ENCODE results near the gene ETV7. TPM values are rescaled to one million over a fixed set of nuclear protein-coding genes. Genes with fewer than 3 reads are reported as not detected.
A peak's percentile ranks its signal among the peaks of the same experiment; 100 is the strongest.

Gene ETV7
- total RNA-seq, 6 experiments from 2014 or later: 0.19 to 4.6 (median 0.55) TPM; not detected in 1

DNA sequence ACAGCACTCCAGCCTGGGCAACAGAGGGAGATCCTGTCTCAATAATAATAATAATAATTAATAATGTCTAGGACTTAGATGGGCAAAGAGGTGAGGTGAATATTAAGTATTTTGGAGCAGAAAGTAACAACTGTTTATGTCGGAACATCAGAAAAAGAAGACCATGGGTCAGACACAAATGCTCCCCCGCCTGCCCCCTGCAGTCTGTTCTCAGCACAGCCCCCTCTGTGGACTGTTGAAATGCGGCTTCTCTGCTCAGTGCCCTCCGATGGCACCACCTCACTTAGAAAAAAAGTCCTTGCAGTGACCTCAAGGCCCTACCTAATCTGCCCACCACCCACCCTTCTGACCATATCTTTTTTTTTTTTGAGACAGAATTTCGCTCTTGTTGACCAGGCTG lies 5.2 kb upstream of the ETV7 start:
- Histone ChIP-seq H3K9me3 (no peaks in the 10 kb centered on the region), H3K27me3 (no peaks in the 10 kb centered on the region), H3K4me3 (no peak overlapping the region), H3K4me1 (no peaks in the 10 kb centered on the region), H3K27ac (no peak overlapping the region), H3K36me3 (no peaks in the 10 kb centered on the region)
- 86% methylated on average over 4 of the region's 5 CpGs for WGBS (ENCODE audit: insufficient coverage, low coverage, low lambda C conversion rate, missing lambda C conversion rate)
- intact Hi-C loops (cut with DNase I): no loop called here
- TF ChIP-seq, protein P1, sequence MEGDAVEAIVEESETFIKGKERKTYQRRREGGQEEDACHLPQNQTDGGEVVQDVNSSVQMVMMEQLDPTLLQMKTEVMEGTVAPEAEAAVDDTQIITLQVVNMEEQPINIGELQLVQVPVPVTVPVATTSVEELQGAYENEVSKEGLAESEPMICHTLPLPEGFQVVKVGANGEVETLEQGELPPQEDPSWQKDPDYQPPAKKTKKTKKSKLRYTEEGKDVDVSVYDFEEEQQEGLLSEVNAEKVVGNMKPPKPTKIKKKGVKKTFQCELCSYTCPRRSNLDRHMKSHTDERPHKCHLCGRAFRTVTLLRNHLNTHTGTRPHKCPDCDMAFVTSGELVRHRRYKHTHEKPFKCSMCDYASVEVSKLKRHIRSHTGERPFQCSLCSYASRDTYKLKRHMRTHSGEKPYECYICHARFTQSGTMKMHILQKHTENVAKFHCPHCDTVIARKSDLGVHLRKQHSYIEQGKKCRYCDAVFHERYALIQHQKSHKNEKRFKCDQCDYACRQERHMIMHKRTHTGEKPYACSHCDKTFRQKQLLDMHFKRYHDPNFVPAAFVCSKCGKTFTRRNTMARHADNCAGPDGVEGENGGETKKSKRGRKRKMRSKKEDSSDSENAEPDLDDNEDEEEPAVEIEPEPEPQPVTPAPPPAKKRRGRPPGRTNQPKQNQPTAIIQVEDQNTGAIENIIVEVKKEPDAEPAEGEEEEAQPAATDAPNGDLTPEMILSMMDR (IDR thresholded peaks at IDR 0.05): no peak
- no peak for TF ChIP-seq POLR2A (IDR thresholded peaks at IDR 0.05)
- ATAC-seq: no peak
- DNase-seq: no peak

DNA sequence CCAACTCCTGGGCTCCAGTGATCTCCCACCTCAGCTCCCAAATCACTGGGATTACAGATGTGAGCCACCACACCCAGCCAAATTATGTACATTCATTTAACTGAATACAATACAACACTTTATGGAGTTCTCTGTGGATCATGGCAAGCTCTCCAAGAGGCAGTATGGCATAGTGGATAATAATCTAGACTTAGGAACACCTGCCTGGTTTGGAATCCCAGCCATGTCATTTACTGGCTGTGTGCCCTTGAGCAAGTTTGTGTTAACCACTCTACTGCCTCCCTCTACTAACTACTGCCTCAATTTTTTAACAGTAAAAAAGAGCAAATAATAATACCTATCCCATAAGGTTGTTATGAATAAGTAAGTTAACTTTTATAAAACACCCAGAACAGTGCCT lies 1.9 kb upstream of the ETV7 start:
- Histone ChIP-seq H3K27ac (no peak overlapping the region), H3K9me3 (no peaks in the 10 kb centered on the region), H3K36me3 (no peaks in the 10 kb centered on the region), H3K27me3 (no peaks in the 10 kb centered on the region), H3K4me3 (no peak overlapping the region), H3K4me1 (peaks cover 0 to 9% (median 0%) of the 10 kb centered on the region in 4 donors)
- ATAC-seq (no peak), DNase-seq (no peak)
- intact Hi-C loops (cut with DNase I): no loop called here
- TF ChIP-seq POLR2A (IDR thresholded peaks at IDR 0.05): no peak
- TF ChIP-seq, protein P1 (IDR thresholded peaks at IDR 0.05): no peak

DNA sequence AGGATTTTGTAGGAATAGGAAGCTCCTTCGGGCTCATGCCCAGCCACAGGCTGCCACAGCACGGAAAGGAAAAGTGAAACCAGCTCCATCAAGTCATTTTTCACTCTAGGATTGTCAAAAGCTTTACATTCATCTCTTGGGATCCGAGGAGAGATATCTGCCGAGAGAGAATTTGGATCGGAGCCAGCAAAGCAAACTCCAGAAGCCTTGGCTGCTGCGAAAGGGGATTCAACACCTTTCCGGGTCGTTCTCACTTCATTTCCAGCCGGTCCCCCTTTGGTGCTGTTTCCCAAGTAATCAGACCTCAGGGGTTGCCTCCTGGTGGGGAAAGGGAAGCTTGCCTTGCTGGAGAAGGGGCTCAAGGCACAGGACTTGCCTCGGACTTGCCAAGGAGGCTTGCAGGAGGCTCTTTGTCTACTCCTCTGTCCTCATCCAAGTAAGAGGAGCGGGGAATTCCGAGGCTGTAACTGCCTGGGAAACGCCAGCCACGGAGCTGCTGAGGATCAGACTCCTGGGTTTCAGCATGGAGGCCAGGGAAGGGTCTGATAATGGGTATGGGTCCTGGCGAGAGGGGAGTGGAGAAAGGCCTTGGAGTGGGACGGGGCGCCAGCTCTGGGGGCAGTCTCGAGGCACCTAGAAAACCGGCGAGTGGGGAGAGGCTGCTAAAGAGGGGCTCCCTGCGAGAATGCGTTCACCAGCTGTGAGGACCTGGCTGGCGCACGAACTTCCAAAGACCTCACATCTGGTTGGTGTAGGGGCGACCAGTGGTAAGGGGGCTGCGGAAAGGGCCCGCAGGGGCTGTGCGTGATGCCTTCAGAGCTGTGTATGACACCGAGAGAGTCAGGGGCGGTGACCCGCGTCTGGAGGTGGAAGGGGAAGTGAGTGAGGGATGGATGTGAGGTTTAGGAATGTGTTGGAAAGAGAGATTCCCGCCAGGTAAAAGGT lies 702 bp downstream of the ETV7 start:
- TF ChIP-seq, protein P1 (IDR thresholded peaks at IDR 0.05): no peak
- no peak for TF ChIP-seq POLR2A (IDR thresholded peaks at IDR 0.05)
- H3K27me3 ChIP-seq: no peaks in the 10 kb centered on the region
- under 1% methylated on average over 30 of the region's 33 CpGs for WGBS (ENCODE audit: insufficient coverage, low coverage, low lambda C conversion rate, missing lambda C conversion rate)
- H3K36me3 ChIP-seq: no peaks in the 10 kb centered on the region
- no peaks in the 10 kb centered on the region for H3K9me3 ChIP-seq
- H3K4me1 ChIP-seq: peaks cover 0 to 9% (median 0%) of the 10 kb centered on the region in 4 donors
- ATAC-seq (peak; percentile 55 to 60 (median 56)), DNase-seq (peak in 1 of 3 donors; percentile 33)
- H3K27ac ChIP-seq: peak overlapping the region in 2 of 3 donors; percentile 1 to 36
- peak overlapping the region; percentile 51 to 65 (median 63) for H3K4me3 ChIP-seq
- intact Hi-C loops (cut with DNase I): no loop called here

DNA sequence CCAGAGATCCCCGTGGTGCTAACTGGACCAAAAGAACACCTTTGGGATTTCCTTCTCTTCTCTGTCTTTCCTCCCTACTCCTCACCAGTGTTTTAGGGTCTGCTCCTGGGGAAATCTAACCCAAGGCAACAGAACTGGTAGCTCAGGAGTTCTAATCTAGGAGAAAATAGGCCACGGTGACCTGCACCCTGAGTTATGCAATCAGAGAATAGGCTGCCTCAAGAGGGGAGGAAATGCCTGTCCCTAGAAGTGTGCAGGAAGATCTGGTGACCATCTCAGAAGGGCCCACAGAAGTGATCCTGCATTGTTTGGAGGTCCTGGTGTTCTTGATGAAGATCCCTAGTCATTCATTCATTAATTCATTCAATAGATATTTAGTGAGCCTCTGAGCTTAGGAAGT lies 3.4 kb downstream of the ETV7 start:
- Histone ChIP-seq H3K4me1 (peaks cover 0 to 9% (median 0%) of the 10 kb centered on the region in 4 donors), H3K27ac (no peak overlapping the region), H3K27me3 (no peaks in the 10 kb centered on the region), H3K9me3 (no peaks in the 10 kb centered on the region), H3K36me3 (no peaks in the 10 kb centered on the region), H3K4me3 (no peak overlapping the region)
- 64% methylated on average over 2 of the region's 2 CpGs for WGBS (ENCODE audit: insufficient coverage, low coverage, low lambda C conversion rate, missing lambda C conversion rate)
- TF ChIP-seq, protein P1 (IDR thresholded peaks at IDR 0.05): no peak
- no peak for TF ChIP-seq POLR2A (IDR thresholded peaks at IDR 0.05)
- ATAC-seq (no peak), DNase-seq (peak in 1 of 3 donors; percentile 26)
- intact Hi-C loops (cut with DNase I): no loop called here

Measured in right lobe of liver (tissue), 6 donors.